Spleen (tissue), 11 donors: Measurements from ENCODE around the gene TTLL1. TPM values are rescaled to one million over a fixed set of nuclear protein-coding genes. Genes with fewer than 3 reads are reported as not detected.

ENCODE experiments used
- DNase-seq: peaks from one replicate; pipeline ENCODE4 v3.0.0-alpha.2; 2020
- H3K27ac ChIP-seq, 8 donors: fragments of 200-600 bp; sonication (generic) in 7 of 8; 1 replicate in 4 of 8; 2 replicates in 4 of 8; pipeline versions ENCODE4 v1.5.0 to v1.8.0; 2016 to 2021; ENCODE audit warnings: inconsistent platforms in 4 of 8, mild to moderate bottlenecking in 4 of 8, moderate library complexity in 1 of 8
- H3K27me3 ChIP-seq, 7 donors: fragments of 200-600 bp; sonication (generic) in 6 of 7; replicated peaks in 1 of 7; 1 replicate in 4 of 7; 2 replicates in 3 of 7; pipeline versions ENCODE4 v1.5.0 to v1.8.0; 2016 to 2021; ENCODE audit warnings: inconsistent platforms in 3 of 7, mild to moderate bottlenecking in 1 of 7
- H3K36me3 ChIP-seq, 6 donors: fragments of 200-600 bp; sonication (generic) in 5 of 6; 1 replicate in 4 of 6; 2 replicates in 2 of 6; pipeline versions ENCODE4 v1.5.0 to v1.8.0; 2016 to 2021; ENCODE audit warnings: inconsistent platforms in 2 of 6
- H3K4me1 ChIP-seq, 6 donors: fragments of 200-600 bp; sonication (generic) in 5 of 6; 1 replicate in 3 of 6; 2 replicates in 3 of 6; pipeline versions ENCODE4 v1.5.0 to v1.8.0; 2016 to 2021; ENCODE audit warnings: inconsistent platforms in 3 of 6
- H3K4me3 ChIP-seq, 8 donors: fragments of 200-600 bp; sonication (generic) in 7 of 8; 1 replicate in 4 of 8; 2 replicates in 4 of 8; pipeline versions ENCODE4 v1.5.0 to v1.8.0; 2016 to 2021; ENCODE audit warnings: inconsistent platforms in 4 of 8, mild to moderate bottlenecking in 4 of 8, moderate library complexity in 2 of 8
- H3K9me3 ChIP-seq, 8 donors: fragments of 200-600 bp; sonication (generic) in 7 of 8; 1 replicate in 4 of 8; 2 replicates in 4 of 8; pipeline versions ENCODE4 v1.5.0 to v1.8.0; 2016 to 2021; ENCODE audit warnings: inconsistent platforms in 4 of 8
- CTCF ChIP-seq, 11 experiments: fragments of 200-600 bp in 7 of 11; fragments of 450-650 bp in 4 of 11; sonication (generic) in 4 of 11; IDR thresholded peaks in 8 of 11; conservative IDR thresholded peaks in 3 of 11; 1 replicate in 7 of 11; 2 replicates in 4 of 11; pipeline versions ENCODE4 v1.4.0 to v1.8.0; 2016 to 2021; ENCODE audit warnings: antibody characterized with exemption in 11 of 11, inconsistent platforms in 4 of 11, mild to moderate bottlenecking in 1 of 11
- POLR2A ChIP-seq, 3 donors: fragments of 450-650 bp; IDR thresholded peaks; one replicate each; pipeline ENCODE4 v1.5.1; 2017; ENCODE audit warnings: antibody characterized with exemption in 3 of 3, mild to moderate bottlenecking in 1 of 3
- POLR2AphosphoS5 ChIP-seq, 3 donors: sonication (generic); formaldehyde crosslinking; IDR thresholded peaks; one replicate each; pipeline ENCODE4 v1.5.1; 2017; ENCODE audit warnings: antibody characterized with exemption in 3 of 3
- WGBS, 5 donors: extraction: QIAGEN DNeasy Blood & Tissue Kit in 3 of 5; methylation state at CpG; one replicate each; pipeline versions ENCODE4 v1.1.5 to v1.1.7; 2013 to 2018; 5-methylcytosine and 5-hydroxymethylcytosine counted together
- intact Hi-C: fragments of 100-400 bp; cut with DNase I; formaldehyde crosslinking; loops from one replicate; pipeline ENCODE4 v1.15.0; 2023; ENCODE audit warnings: low total_unique reads
- polyA plus RNA-seq, 3 donors: library from polyadenylated mRNA; stranded (reverse); fragments of 200-250 nt; gene quantifications; one replicate each; pipeline ENCODE4 v1.2.1, GENCODE V29; 2013
- total RNA-seq, 7 donors: library from RNA; depleted of rRNA in 3 of 7; stranded (reverse); fragments of >200 nt in 3 of 7; fragmentation: NEBNext Ultra II Directional in 4 of 7; extraction: Animal tissue kit (Norgen Biotek cat#: 25700) in 4 of 7; gene quantifications; one replicate each; pipeline versions ENCODE4 v1.1.0 to v1.2.1, GENCODE V29; 2016 to 2021
- donor health status: healthy with polysubstance abuse.
- donor health status: DM: no; HTN: no; CAD: no; lungs with moderate emphysema.
- donor health status: DM: no; HTN: no; CAD: no.
- donor health status: Bipolar disorder and iron deficiency.
- donor health status: healthy.
- donor health status: DM: no; HTN: no; CAD: no.
- donor health status: DM: yes; HTN: yes; CAD: no.

The TTLL1 gene
- total and polyA plus RNA-seq, 10 donors = 2.8 to 5.6 (median 3.6) TPM

DNA sequence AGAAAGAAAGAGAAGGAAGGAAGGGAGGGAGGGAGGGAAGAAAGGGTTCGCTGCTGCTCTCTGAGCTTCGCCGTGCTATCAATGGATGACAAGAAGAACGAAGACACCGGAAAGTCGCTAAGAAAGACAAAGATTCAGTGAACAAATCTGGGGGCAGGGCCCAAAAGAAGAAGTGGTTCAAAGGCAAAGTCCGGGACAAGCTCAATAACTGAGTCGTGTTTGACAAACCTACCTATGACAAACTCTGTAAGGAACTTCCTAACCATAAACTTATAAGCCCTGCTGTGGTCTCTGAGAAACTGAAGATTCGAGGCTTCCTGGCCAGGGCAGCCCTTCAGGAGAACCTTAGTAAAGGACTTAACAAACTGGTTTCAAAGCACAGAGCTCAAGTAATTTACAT lies 2.9 kb upstream of the TTLL1 start:
- WGBS, 5 donors = 29 to 48% (median 39%) methylated on average over 9 of the region's 9 CpGs
- intact Hi-C loops = no loop called here
- DNase-seq = no peak

DNA sequence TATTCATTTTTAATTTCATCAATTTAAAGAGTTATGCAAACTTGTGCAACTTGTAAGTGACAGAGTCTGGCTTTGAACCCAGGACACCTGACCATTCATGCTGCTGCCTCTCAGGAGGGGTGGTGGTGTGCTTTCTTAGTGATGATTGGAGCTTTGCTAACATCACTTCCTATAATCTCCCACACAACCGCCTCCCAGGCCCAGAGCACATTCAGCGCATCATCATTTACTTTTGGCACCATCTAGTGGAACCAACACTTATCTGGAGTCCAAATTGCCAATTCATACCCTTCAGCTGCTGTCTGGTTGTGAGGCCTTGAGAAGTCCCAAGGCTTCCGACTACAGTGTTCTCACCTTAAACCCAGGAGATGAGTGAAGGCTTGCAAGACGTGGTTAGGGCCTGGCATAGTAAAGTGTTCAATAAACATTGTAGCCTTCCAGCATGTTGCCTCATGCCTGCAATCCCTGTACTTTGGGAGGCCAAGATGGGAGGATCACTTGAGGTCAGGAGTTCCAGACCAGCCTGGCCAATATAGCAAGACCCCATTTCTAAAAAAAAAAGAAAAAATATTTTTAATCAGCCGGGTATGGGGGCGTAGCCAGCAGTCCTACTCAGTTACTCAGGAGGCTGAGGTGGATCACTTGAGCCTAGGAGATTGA lies 1.1 kb upstream of the TTLL1 start:
- no peaks in the 10 kb centered on the region for H3K36me3 ChIP-seq
- intact Hi-C loops = no loop called here
- no peak for DNase-seq
- peak overlapping the region in 4 of 8 donors; percentile 60 to 85 (median 83) for H3K27ac ChIP-seq
- no peaks in the 10 kb centered on the region for H3K27me3 ChIP-seq
- WGBS, 5 donors = 41 to 57% (median 54%) methylated on average over 6 of the region's 6 CpGs
- H3K9me3 ChIP-seq = no peaks in the 10 kb centered on the region
- TF ChIP-seq POLR2A (IDR thresholded peaks at IDR 0.05) (no peak), POLR2AphosphoS5 (IDR thresholded peaks at IDR 0.05) (peak in 1 of 3 donors; percentile 24), CTCF (IDR thresholded peaks at IDR 0.05 in 8 of 11, conservative IDR thresholded peaks at IDR 0.05 in 3 of 11) (peak in 8 of 11 experiments; percentile 17 to 49 (median 34))
- no peak overlapping the region for H3K4me3 ChIP-seq
- H3K4me1 ChIP-seq = peaks cover 9 to 29% (median 15%) of the 10 kb centered on the region in 6 donors

More for the DNA sequence above, 2.9 kb upstream of the TTLL1 start:
- no peak overlapping the region for H3K27ac ChIP-seq
- H3K36me3 ChIP-seq = no peaks in the 10 kb centered on the region
- no peaks in the 10 kb centered on the region for H3K27me3 ChIP-seq
- peaks cover 0 to 13% (median 11%) of the 10 kb centered on the region in 8 donors for H3K9me3 ChIP-seq
- peaks cover 9 to 29% (median 15%) of the 10 kb centered on the region in 6 donors for H3K4me1 ChIP-seq
- H3K4me3 ChIP-seq = no peak overlapping the region
- TF ChIP-seq POLR2AphosphoS5 (IDR thresholded peaks at IDR 0.05) = no peak
- no peak for TF ChIP-seq POLR2A (IDR thresholded peaks at IDR 0.05)
- no peak for TF ChIP-seq CTCF (IDR thresholded peaks at IDR 0.05 in 8 of 11, conservative IDR thresholded peaks at IDR 0.05 in 3 of 11)

DNA sequence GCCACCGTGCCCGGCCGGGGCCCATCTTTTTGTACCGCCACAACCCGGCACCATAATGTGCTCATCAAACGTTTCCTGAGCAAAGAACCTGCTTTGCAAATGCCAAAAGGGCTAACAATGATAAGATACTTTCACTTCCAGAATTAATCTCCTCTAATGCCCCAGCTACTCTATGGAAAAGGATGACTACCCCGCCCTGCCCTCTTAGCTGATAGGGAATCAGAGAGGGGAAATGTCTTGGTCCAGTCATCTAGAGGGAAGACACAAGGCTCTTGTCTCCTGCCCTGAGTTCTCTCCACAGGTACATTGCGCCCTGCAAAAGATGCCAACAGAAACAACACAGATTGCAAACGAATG lies 586 bp downstream of the TTLL1 start:
- TF ChIP-seq POLR2A (IDR thresholded peaks at IDR 0.05) (no peak), CTCF (IDR thresholded peaks at IDR 0.05 in 8 of 11, conservative IDR thresholded peaks at IDR 0.05 in 3 of 11) (no peak), POLR2AphosphoS5 (IDR thresholded peaks at IDR 0.05) (no peak)
- Histone ChIP-seq H3K4me1 (peaks cover 9 to 29% (median 15%) of the 10 kb centered on the region in 6 donors), H3K9me3 (no peaks in the 10 kb centered on the region), H3K27me3 (no peaks in the 10 kb centered on the region), H3K36me3 (no peaks in the 10 kb centered on the region), H3K4me3 (peak overlapping the region; percentile 80 to 97 (median 92)), H3K27ac (peak overlapping the region in 6 of 8 donors; percentile 35 to 85 (median 80))
- WGBS, 5 donors = 44 to 65% (median 48%) methylated on average over 9 of the region's 9 CpGs
- DNase-seq = no peak
- intact Hi-C loops = no loop called here

- TF ChIP-seq CTCF (IDR thresholded peaks at IDR 0.05 in 8 of 11, conservative IDR thresholded peaks at IDR 0.05 in 3 of 11) (no peak), POLR2AphosphoS5 (IDR thresholded peaks at IDR 0.05) (no peak), POLR2A (IDR thresholded peaks at IDR 0.05) (no peak)
- intact Hi-C loops = no loop called here
- H3K4me1 ChIP-seq = peaks cover 9 to 24% (median 15%) of the 10 kb centered on the region in 6 donors
- no peak for DNase-seq
- no peak overlapping the region for H3K4me3 ChIP-seq
- no peaks in the 10 kb centered on the region for H3K27me3 ChIP-seq
- H3K27ac ChIP-seq = peak overlapping the region in 3 of 8 donors; percentile 31 to 49 (median 38)
- 84 to 88% (median 86%) methylated on average over 17 to 19 of the region's 19 CpGs for WGBS, 5 donors
- no peaks in the 10 kb centered on the region for H3K36me3 ChIP-seq
- no peaks in the 10 kb centered on the region for H3K9me3 ChIP-seq
These were observed 3.3 kb downstream of the TTLL1 start for GRCh38 chr22:43085658-43086606.
